GM19372 (cell line): ENCODE measurements around the gene KCTD2.

Experiments
- ATAC-seq: cut with Tn5 transposase; IDR thresholded peaks from one replicate; pipeline ENCODE4 v1.9.1; 2021; ENCODE audit warnings: mild to moderate bottlenecking, low read depth, moderate library complexity; ENCODE audit not compliant: unreplicated experiment

The KCTD2 gene

GRCh38 chr17:75074532-75074931 lies 27.5 kb downstream of the KCTD2 start:
- no peak for ATAC-seq

DNA sequence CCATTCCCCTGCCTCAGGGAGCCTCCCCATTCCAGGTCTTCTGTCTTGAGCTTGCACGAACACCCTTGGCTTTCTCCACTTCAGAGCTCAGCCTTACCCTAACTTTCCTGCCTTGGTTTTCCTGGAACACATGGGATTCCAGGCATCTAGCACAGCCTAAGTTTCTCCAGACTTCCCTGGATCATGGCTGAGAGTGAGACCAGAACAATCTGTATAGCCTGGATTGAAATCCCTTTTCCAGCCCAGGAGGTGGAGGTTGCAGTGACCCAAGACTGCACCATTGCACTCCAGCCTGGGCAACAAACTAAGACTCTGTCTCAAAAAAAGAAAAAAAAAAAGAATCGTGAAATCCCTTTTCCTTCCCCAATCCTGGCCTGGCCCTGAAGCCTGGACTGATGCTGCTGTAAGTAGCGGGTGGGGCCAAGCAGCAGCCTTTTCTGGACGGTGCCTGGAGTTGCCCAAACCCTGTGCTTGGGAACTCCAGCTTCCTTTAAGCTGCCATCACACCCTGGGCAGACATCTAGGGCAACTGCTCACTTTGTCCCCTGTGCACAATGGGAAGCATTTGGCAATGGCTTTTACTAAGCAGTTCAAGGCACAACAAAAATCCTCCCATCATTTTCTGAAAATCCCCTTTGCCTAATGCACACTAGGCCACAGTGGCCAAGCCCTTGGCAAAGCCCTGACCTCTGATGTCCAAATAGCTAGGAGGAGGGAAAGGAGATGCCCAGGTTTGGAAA lies 28.7 kb downstream of the KCTD2 start:
- ATAC-seq, result no peak

DNA sequence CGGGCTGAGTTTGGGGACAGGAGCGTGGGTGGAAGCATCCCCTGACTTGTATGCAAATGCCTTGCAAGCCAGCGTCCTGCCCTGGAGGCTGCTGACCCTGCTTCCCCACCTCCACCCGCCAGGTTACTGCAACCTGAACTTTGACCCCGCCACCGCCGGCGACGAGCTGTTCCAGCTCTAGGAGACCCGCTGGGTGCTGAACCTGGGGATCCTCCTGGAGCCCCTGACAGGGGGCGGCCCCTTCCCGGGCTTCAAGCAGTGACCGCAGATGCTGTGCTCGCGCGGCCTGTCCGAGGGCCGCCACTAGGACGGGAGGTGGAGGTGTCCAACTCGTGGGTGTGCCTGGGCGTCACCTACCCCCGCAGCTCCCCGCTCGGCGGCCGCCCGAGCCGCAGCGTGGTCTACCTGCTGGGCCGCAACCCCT lies 30.1 kb downstream of the KCTD2 start:
- no peak for ATAC-seq

DNA sequence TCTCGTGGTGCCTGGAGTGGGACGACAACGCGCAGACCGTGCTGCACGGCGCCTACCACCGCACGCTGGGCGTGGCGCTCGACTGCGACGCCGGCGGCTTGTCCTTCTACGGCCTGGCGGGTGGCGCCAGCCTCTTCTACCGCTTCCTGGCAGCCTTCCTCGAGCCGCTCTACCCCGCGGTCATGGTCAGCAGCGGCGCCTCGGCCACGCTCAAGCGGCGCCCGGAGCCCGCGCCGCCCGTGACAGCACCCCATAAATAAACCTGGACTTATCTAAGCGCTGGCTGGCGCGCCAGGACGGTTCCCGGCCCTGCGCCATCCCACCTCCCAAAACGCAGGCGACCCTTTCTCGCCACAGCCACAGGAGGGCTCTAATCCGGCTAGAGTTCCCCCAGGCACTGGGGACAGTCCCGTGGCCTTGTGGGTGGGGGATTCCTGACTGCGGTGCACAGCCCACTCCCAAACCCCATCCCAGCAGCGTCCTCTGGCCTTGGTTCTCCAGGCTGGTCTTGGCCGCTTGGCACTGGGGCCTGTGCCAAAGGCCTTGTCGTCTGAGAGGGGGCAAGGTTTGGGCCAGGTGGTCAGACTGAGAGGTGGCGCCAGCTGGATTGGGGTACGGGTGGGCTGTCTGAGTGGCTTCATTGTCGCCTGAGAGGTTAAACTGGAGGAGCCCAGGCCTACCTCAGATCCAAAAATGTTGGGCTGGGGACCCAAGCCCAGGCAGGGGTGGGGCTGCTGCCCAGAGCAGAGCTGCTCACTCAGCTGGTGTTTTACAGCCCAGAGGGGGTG lies 30.7 kb downstream of the KCTD2 start:
- no peak for ATAC-seq

DNA sequence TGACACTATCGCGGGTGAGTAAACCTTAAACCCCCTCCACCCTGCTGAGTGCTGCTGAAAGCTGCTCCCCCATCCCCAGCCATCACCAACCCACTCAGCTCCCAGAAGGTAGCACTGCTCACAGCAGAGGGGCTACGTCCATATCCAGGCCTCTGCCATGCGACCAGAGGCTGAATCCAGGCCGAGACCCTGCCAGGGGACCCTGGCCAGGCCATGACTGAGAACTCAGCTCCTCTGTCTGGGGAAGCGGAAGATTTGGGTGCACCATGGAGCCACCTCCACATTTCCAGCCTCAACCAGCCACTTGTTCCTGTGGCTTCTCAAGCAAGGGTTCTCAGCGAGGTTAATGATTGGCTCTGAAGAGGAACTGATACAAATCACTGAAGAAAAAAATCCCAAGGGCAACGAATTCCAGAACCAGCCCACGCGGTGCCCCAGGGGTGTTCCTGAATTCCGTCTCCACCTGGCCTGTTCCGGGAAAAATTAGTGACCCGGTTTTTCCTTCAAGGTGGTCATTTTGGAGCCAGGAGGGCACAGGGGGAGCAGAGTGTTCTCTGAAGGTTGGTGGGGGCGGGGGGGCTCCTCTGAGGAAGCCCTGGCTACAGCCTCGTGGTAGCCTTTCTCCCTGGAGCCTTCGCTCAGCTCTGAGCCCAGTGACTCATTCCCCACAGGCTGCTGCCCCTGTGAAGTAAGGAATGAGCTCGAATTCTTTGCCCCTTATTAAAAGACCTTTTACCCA lies 31.4 kb downstream of the KCTD2 start:
- ATAC-seq, result no peak

- ATAC-seq, result no peak
These were observed 32.0 kb downstream of the KCTD2 start for GRCh38 chr17:75079023-75079373.

GRCh38 chr17:75081611-75082540 lies 34.9 kb downstream of the KCTD2 start:
- ATAC-seq, result no peak

GRCh38 chr17:75082683-75083082 lies 35.7 kb downstream of the KCTD2 start:
- no peak for ATAC-seq

DNA sequence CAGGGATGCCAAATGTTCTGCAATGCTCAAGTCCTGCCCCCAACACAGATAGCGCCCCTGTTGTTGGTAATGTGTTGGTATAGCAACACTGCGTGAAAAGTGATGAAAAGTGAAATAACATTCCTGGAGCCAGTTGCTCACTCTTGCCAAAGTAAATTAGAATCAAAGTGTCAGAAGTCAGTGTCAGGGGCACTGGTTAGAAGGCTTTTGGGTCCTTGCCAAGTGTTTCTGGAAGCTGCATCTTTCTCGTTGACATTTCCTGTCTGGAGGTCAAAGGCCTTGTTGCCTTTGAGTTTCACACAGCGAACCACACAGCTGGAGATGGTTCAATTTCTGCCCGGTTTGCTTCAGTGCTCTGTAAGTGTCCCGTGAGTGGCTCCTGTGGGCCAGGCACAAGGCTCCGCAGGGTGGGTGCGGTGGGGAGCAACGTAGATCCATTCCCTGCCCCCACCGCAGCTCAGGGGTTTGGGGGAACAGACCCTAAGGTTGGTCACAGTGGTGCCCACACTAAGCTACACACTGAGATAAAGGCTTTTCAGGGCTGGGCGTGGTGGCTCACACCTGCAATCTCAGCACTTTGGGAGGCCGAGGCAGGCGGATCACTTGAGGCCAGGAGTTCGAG lies 37.1 kb downstream of the KCTD2 start:
- ATAC-seq, result no peak

- ATAC-seq, result no peak
These were observed 39.6 kb downstream of the KCTD2 start for GRCh38 chr17:75086496-75087181.

DNA sequence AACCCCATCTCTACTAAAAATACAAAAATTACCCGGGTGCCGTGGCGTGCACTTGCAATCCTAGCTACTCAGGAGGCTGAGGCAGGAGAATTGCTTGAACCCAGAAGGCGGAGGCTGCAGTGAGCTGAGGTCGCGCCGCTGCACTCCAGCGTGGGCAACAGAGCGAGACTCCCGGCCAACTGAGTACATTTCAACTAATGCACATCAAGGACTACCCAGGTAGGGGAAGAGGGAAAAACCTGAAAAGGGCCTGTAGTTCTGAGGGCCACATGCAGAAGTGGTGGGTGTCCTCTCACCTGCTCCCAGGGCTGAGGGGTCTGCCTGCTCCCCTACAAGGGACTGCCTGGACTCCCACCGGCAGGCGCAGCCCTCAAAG lies 40.1 kb downstream of the KCTD2 start:
- ATAC-seq, result no peak

GRCh38 chr17:75087558-75088453 lies 40.8 kb downstream of the KCTD2 start, which contains the start of gene SLC16A5:
SLC16A5 (plus strand) TSS chr17:75087954; CDS start chr17:75093637, 5,683 bp downstream.
- ATAC-seq, result no peak

- ATAC-seq, result no peak
These were observed 41.7 kb downstream of the KCTD2 start for GRCh38 chr17:75088465-75089417.

DNA sequence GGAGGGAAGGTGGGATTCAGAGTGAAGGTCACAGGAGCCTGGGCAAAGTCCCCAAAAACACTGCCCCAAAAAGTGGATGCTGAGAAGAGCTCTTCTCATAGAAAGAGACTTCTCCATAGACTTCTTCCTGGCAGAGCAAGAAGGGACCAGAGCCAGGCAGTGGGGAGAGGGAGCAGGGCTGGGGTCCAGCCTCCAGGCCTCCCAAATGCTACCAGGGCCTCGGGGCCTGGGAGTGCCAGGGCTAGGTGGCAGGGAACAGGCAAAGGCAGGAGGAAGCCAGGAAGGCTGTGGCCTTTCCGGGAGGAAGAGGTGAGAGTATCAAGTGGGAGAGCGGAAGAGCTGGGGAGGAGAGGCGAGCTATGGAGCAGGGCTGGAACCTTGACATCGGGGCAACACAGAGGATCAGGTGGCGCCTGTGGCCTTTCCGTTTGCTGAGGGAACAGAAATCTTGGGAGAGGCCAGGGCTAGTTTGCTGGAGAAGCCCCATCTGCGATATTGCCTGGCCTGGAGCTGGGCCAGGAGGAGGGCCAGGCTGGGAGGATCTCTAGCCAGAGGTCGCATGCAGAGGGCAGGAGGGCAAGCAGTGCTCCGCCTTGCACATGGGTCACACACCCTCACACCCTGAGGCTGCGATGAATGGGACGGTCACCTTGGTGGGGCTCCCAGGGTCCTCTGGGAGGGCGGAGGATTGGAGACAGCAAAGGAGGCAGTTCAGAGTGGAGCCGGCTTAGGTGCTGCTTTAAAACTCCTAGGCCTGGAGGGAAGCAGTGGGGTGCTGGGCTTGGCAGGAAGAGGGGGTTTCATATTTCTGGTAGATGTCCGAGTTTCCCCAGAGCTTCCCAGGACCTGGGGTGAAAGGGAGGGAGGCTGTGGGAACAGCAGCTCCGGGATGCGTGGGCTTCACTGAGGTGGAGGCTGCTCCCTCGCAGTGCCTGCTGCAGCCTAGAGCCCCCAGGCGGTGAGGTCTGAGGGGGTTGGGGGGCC lies 44.1 kb downstream of the KCTD2 start:
- no peak for ATAC-seq

- no peak for ATAC-seq
These were observed 44.9 kb downstream of the KCTD2 start for GRCh38 chr17:75091855-75092327.
